ENCODE results near the gene WFDC12.
"Not testable (repeated sequence)": the region's sequence is repeated elsewhere in the genome, so short reads cannot be mapped to it uniquely, and the experiment has no call there.

Gene WFDC12

GRCh38 chr20:45124365-45124764 is at the start of gene WFDC12:
Gene WFDC12, minus strand, starts transcription at chr20:45124465. Its CDS starts 18 bp downstream, at chr20:45124447.
- DNase-seq, result no peak

GRCh38 chr20:45173522-45173921 is 49.3 kb upstream of the WFDC12 start:
- no peak for DNase-seq

- no peak for DNase-seq
Observed at GRCh38 chr20:45164906-45165305, 40.6 kb upstream of the WFDC12 start.

- DNase-seq, result no peak
Observed at GRCh38 chr20:45163083-45163803, 39.0 kb upstream of the WFDC12 start.

GRCh38 chr20:45157962-45158361 is 33.7 kb upstream of the WFDC12 start:
- DNase-seq, result no peak

- DNase-seq, result no peak
Observed at GRCh38 chr20:45156713-45157112, 32.4 kb upstream of the WFDC12 start.

GRCh38 chr20:45154794-45155193 is 30.5 kb upstream of the WFDC12 start:
- DNase-seq, result not testable (repeated sequence)

- DNase-seq, result no peak
Observed at GRCh38 chr20:45154183-45154582, 29.9 kb upstream of the WFDC12 start.

- DNase-seq, result no peak
Observed at GRCh38 chr20:45153752-45154151, 29.5 kb upstream of the WFDC12 start.

- DNase-seq, result no peak
Observed at GRCh38 chr20:45153147-45153546, 28.9 kb upstream of the WFDC12 start.

GRCh38 chr20:45152405-45152804 is 28.1 kb upstream of the WFDC12 start:
- no peak for DNase-seq

- DNase-seq, result no peak
Observed at GRCh38 chr20:45149062-45149461, 24.8 kb upstream of the WFDC12 start.

GRCh38 chr20:45140836-45141235 is 16.6 kb upstream of the WFDC12 start:
- DNase-seq, result no peak

- not testable (repeated sequence) for DNase-seq
Observed at GRCh38 chr20:45139733-45140375, 15.6 kb upstream of the WFDC12 start.

GRCh38 chr20:45138561-45139300 is 14.5 kb upstream of the WFDC12 start:
- DNase-seq, result no peak

- DNase-seq, result no peak
Observed at GRCh38 chr20:45136911-45137310, 12.6 kb upstream of the WFDC12 start.

GRCh38 chr20:45128099-45128498 is 3.8 kb upstream of the WFDC12 start:
- DNase-seq, result no peak

- no peak for DNase-seq
Observed at GRCh38 chr20:45121388-45121787, 2.9 kb downstream of the WFDC12 start.

GRCh38 chr20:45119556-45120266 is 4.6 kb downstream of the WFDC12 start:
- no peak for DNase-seq

- no peak for DNase-seq
Observed at GRCh38 chr20:45118028-45118427, 6.2 kb downstream of the WFDC12 start.

GRCh38 chr20:45117581-45117980 is 6.7 kb downstream of the WFDC12 start:
- DNase-seq, result no peak

GRCh38 chr20:45115829-45116228 is 8.4 kb downstream of the WFDC12 start:
- DNase-seq, result no peak

GRCh38 chr20:45115386-45115774 is 8.9 kb downstream of the WFDC12 start:
- DNase-seq, result no peak

Data from SHP77 treated with DMSO at 0.1 percent for 48 hours (cell line).